GM20000 (cell line): ENCODE data around the gene ALKBH6.

Experiments
- DNase-seq: peaks from one replicate; pipeline ENCODE4 v3.0.0; 2012; ENCODE audit warnings: low spot score
- CTCF ChIP-seq: IDR thresholded peaks from 2 replicates; pipeline ENCODE4 v1.5.1; 2012; ENCODE audit warnings: mild to moderate bottlenecking, control low read depth; ENCODE audit errors: extremely low read depth, missing control alignments

The ALKBH6 gene

GRCh38 chr19:36009633-36010379 is 4.2 kb downstream of the ALKBH6 start:
- no peak for DNase-seq
- TF ChIP-seq CTCF, result no peak

GRCh38 chr19:36009220-36009619 is 4.8 kb downstream of the ALKBH6 start:
- DNase-seq, result peak; percentile 83
- TF ChIP-seq CTCF, result no peak

- TF ChIP-seq CTCF, result no peak
- DNase-seq, result no peak
Measured at GRCh38 chr19:36008336-36008978, 5.6 kb downstream of the ALKBH6 start, which contains the start of gene SYNE4. TSS of gene SYNE4 (minus strand) at chr19:36008813. CDS start at chr19:36008681, 132 bp downstream.

- TF ChIP-seq CTCF, result no peak
- DNase-seq, result no peak
Measured at GRCh38 chr19:36006955-36007354, 7.1 kb downstream of the ALKBH6 start.

- TF ChIP-seq CTCF, result no peak
- DNase-seq, result no peak
Measured at GRCh38 chr19:36003284-36003683, 10.7 kb downstream of the ALKBH6 start.

- no peak for TF ChIP-seq CTCF
- no peak for DNase-seq
Measured at GRCh38 chr19:36001605-36002004, 12.4 kb downstream of the ALKBH6 start.

- TF ChIP-seq CTCF, result no peak
- DNase-seq, result no peak
Measured at GRCh38 chr19:35996777-35997176, 17.2 kb downstream of the ALKBH6 start.
